ENCODE results near the gene UBE2QL1.

Gene UBE2QL1

DNA sequence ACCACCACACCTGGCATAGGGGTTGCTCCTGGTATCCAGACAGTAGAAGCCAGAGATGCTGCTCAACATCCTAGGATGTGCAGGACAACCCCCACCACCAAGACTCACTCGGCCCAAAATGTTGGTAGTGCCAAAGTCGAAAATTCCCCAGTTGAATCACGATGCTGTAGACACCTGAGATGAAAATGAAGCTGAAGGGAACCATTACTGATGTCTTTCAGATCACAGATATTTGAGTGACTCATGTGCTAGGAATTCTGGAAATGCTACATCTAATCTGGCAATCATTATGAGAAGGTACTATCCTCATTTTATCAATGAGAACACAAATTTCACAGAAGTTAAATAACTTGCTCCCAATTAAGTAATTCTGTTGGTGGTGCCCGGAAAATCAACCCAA, 21.0 kb upstream of the UBE2QL1 start:
- no peak for DNase-seq (ENCODE audit: low read depth in 1 of 2, low spot score in 1 of 2)

DNA sequence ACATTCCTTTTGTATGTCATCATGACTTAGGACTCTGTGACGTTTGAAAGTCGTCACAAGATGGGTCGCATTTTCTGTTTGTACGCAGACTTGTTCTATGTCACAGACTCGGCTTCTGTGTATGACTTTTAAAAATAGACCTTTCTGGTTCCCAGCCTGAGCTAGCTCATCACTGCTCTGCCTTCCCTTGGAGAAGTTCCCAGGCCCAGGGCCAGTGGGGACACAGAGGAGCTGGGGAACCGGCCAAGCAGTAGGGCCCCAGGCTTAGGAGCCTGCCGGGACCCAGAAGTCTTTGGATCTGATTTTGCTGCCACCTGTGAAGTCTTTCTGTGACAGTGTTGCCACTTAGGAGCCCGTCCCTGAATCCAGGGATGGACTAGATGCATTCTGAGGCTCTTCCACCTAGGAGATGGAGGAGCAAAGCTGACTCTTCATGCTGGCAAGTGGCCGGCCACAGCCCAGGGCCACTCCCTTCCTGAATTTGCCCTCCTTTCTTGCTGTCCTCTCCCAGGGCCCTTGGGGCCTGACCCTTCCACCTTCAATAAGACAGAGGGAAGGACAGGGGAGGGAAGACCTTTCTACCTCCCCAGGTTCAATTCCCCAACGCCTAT, 18.1 kb upstream of the UBE2QL1 start:
- no peak for DNase-seq (ENCODE audit: low read depth in 1 of 2, low spot score in 1 of 2)

DNA sequence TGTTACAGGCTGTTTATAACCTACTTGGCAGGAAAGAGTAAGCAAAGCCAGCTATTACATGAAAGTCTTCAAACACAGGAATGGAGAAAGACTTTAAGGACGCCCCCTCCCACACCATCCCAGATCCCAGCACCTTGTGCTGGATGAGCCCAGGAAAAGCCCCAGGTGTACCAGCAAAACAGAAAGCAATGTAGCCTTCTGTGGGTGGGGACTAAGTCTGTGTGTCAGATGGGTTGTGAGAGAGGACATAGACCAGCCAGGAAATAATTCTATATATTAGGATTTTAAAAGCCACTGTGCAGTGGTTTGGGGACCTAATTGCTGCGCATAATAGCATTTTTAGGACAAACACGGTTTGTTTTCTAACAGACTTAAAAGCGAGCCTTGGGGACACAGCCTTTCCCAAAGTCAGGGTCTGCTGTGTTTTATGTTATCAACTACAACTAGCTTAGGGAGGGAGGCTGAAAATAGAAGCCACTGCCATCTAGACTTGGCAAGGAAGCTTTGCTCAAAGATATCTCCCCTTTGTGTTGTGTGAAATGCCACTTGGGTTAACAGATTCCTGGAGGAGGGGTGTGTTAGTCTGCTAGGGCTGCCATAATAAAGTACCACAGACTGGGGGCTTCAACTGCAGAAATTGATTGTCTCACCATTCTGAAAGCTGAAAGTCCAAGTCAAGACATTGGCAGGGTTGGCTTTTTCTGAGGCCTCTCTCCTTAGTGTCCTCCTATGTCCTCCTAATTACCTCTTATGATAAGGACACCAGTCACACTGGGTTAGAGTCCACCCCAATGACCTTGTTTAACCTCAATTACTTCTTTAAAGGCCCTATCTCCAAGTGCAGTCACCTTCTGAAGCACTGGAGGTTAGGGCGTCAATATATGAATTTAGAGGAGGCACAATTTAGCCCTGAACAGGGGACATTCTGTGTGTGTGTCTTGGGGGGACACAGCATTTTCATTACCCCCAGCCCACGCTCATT, 17.2 kb upstream of the UBE2QL1 start:
- no peak for DNase-seq (ENCODE audit: low read depth in 1 of 2, low spot score in 1 of 2)

DNA sequence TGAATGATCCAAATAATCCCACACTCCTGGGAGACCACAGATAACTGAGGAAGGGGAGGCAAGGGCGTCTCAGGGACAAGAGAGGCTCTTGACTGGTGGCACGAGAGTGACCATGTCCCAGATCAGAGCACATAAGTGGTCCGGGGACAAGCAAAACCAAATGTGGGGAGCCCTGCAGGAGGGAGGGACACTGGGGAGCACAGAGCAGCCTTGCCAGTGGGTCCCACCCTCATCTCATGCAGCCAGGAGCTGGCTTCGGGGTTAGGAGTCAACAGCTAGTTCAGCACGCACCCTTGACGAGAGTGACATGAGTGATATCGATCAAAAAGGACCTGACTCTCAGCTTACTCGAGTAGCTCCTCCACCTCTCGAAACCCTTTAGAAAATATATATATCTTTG, 16.5 kb upstream of the UBE2QL1 start:
- DNase-seq (ENCODE audit: low read depth in 1 of 2, low spot score in 1 of 2): no peak

DNA sequence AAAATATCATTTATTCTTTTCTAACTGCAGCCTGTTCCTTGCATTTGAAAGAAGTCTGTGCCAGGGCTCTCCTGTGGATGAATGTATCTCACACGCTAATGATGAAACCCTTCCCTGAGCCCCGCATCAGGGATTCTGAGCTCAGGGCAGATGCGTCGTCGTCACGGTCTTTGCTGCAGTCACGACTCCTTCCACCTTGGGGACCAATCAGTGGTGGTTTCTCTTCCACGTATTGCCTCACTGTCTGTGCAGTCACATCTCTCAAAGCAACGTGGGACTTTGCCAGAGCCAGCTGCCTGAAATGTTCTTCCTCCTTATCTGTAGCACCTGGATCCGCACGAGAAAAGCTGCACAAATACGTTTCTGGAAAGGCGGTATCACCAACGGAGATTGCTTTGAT, 13.9 kb upstream of the UBE2QL1 start:
- DNase-seq (ENCODE audit: low read depth in 1 of 2, low spot score in 1 of 2): no peak

DNA sequence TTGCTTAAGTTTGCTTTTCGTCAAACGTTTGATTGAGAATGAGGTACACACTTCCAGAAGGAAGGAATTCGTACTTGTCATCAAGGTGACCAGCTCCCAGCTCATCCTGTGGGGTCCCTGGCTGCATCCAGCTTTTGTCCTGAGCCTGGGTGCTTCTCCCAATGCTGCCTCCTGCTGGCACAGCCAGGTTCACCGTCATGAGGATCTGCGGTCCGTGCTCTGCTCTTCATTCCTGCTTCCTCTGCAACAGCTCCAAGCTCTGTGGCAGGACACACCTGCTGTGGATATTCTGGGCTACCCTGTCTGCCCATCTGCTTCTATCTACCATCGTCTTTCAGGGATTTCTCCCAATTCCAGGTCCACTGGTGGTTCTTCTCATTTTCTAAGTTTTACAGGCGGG, 13.3 kb upstream of the UBE2QL1 start:
- DNase-seq (ENCODE audit: low read depth in 1 of 2, low spot score in 1 of 2): no peak

DNA sequence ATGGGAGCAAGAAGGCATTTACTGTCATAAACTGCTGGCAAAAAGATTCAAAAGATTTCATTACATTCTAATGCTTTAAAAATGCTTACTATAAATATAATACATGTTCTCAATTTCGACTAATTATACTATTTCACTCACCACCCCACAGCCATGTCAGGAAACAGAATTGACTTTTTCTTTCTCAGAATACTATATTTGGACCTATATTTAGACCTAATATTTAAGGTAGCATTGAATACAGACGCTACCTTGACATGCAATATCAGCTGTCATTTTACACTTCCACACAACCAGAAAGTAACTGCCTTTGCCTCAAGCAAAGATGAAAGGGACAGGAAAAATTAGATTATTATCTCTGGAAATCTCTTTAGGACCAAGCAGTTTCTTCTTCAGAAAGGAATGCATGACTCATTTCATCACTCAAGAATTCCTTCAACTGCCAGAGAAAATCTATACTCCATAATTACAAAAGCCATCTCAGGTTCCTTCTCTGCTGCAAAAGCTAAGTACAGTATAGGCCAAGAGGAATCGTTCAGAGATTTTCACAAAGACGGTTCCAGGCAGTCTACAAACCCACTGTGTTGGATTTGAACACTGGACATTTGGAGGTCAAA, 11.8 kb upstream of the UBE2QL1 start:
- DNase-seq (ENCODE audit: low read depth in 1 of 2, low spot score in 1 of 2): no peak

DNA sequence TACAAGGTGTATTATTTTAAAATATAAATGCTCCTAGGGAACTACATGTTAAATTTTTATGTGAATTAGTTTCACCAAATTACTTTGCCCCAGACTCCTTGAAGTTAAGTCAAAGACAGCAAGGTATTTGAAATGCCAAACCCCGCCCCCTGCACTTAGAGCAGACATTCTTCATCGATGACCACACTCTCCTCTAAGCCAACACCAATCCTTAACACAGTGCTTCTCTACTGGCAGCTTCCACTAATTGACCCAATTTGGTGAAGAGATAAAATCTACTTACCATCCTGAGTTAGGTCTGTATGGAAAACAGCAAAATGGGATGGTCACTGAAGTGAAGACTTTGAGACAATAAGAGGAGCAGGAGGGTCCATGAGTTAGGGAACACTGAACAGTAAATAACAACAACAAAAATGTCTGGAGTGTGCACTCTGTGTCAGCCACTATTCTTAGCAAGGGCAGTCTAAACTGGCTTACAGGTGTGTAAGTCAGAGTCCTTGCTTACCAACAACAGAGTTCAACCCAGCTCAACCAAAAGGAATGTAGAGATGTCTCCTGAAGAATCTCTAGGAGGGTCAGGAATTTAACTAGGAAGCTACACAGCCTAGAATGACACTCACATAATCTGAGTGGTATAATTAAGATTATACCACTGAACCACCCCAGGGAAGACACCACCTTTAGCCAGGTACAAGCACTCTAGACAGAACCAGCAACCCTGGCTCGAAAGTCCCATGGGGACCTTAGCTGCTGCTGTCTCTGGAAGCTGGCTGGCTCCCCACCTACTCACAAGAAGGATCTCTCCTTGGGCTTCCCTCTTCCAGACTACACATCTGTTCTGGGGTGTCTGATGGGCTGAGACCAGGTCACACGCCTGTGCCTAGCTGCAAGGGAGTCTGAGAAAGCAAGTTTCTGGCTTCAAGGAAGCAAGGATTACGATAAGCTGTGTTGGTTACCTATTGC, 8.8 kb upstream of the UBE2QL1 start:
- no peak for DNase-seq (ENCODE audit: low read depth in 1 of 2, low spot score in 1 of 2)

DNA sequence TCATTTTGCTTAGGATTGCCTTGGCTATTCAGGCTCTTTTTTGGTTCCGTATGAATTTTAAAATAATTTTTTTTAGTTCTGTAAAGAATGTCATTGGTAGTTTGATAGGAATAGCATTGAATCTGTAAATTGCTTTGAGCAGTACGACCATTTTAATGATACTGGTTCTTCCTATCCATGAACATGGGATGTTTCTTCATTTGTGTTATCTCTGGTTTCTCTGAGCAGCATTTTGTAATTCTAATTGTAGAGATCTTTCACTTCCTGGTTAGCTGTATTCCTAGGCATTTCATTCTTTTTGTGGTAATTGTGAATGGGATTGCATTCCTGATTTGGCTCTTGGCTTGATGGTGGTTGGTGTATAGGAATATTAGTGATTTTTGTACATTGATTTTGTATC, 6.3 kb upstream of the UBE2QL1 start:
- DNase-seq (ENCODE audit: low read depth in 1 of 2, low spot score in 1 of 2): no peak

DNA sequence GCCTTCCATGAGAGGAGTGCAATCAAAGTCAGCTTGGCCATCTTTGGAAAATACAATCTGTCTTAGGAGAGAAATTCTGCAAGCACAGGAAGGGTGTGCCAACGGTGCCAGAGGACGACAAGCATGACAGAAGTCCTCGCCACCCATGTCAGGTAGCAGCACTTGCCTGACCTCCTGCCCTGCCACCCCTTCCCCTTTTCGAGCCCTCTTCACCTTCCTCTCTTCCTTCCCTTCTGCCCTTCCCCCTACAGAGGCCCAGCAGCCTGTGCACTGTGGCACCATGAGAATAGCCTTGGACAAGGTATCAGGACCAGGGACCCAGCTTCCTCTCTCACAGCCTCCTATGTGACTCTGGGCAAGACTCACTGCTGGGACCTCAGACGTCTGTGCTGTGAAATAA, 5.3 kb upstream of the UBE2QL1 start:
- DNase-seq (ENCODE audit: low read depth in 1 of 2, low spot score in 1 of 2): no peak

DNA sequence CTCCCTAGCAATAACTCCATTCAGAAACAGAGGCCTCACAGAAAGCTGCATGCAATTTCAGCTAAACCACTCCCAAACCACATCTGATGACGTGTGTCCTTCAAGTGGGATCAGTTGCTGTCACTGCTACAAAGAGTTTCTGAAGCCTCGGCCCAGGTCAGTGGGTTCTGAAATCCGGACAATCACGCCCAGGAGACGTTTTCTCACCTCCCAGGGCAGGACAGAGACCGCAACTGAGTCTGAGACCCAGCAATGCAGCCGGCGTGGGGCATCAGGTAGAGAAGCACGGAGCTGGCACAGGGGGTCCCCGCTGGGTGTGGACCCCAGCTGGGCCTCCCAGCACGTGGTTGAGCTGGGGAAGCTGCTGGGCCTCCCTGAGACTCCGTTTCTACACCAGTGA, 2.6 kb upstream of the UBE2QL1 start:
- no peak for DNase-seq (ENCODE audit: low read depth in 1 of 2, low spot score in 1 of 2)

DNA sequence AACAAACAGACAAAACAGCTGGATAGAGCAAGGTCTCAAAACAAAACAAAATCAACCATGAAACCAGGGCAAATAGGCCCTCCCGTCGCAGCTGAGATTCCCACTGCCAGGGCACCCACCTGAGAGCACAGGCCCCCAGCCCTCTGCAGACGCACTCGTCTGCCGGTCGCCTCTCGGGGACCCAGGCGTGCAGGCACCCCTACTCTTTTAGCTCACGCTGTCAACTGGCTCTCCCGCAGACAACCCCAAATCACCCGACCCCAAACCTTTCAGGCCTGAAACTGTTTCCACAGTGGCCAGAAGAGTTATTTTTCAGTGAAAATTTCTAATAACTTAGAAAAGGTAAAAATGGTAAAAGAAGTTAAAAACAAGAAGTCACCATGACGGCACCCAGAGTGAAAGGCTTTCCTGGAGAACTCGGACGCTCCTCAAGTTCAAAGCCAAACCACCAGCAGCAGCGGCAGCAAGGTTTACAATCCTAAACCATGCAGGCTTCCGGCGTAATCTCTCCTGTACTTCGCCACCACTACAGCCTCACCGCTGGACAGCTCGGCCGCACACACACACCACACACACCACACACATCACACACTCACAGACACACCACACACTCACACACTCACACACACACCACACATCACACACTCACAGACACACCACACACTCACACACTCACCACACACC, 1.9 kb upstream of the UBE2QL1 start:
- no peak for DNase-seq (ENCODE audit: low read depth in 1 of 2, low spot score in 1 of 2)

DNA sequence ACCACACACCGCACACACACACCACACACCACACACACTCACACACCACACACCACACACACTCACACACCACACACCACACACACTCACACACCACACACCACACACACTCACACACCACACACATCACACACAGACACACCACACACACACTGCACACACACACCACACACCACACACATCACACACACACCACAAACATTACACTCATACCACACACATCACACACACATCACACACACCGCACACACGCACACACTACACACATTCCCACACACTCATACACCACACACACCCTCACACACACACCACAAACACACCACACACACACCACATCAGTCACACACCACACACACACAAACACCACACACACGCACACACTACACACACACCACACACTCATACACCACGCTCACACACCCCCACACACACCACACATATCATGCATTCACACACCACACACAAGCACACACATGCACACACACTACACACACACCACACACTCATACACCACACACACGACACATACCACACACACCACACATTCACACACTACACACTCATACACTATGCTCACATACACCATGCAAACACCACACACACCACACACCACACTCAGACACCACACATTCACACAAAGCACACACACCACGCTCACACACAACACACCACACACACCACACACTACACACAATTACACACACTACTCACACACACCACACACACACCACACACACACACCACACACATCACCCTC, 1.1 kb upstream of the UBE2QL1 start:
- no peak for DNase-seq (ENCODE audit: low read depth in 1 of 2, low spot score in 1 of 2)

DNA sequence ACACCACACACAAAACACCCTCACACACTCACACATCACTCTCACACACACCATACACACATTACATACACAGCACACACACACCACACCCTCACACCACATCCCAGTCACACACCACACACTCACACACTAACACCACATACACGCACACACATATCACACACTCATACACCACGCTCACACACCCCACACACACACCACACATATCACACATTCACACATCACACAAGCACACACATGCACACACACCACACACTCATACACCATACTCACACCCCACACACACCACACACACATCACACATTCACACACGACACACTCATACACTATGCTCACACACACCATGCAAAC, 543 bp upstream of the UBE2QL1 start:
- no peak for DNase-seq (ENCODE audit: low read depth in 1 of 2, low spot score in 1 of 2)

DNA sequence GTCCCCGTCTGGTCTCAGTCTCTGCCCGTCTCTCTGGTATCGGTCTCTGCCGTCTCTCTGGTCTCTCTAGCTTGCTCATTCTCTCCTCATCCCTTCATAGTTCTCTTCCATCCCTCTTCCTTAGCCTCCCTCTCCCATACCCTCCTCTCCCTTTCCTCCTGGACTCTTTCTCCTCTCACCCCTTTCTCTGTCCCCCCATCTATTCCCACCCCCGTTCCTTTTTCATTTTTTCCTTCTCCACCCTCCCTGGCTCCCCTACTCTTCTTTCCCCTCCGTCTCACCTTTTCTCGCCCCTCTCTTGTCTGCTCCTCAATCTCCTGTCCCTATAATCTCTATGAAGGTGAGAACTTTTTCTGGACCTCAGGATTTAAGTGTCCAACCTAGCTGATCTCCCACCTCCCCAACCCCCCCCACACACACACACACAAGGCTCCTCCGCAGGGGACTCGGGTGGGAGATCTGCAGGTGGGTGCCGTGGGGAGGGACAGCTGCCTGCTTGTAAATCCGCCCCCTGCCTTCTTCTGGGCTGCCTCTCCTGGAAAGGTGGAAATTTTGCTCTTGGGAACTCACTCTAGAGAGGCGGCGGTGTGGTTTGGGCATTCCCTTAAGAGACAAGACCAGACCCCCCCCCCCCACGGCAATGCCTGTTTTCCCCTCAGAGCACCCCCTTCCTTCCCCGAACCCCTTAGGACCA, 953 bp downstream of the UBE2QL1 start:
- DNase-seq (ENCODE audit: low read depth in 1 of 2, low spot score in 1 of 2): no peak

DNA sequence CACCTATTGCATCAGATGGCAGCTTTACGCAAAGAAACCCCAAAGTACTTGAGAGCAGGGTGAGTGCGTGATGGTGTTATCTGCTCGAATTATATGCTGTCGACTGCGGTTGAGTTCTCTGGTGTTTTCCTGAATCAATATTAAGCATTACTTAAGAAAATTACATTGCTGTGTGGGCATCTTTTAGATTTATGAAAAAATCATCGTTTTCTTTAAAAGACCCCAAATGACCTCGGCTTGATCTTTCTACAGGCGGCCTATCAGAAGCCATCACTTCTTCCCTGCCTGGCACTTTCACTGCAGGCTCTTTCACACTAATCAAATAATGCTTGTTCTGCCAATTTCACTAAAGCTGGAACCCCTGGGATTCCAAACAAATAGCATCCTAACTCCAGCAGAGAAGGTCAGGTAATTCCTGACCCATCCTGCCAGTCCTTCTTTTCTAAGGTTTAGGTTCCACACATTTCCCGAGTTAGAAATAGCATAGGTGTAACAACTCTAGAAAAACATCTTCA, 1.7 kb downstream of the UBE2QL1 start:
- no peak for DNase-seq (ENCODE audit: low read depth in 1 of 2, low spot score in 1 of 2)

DNA sequence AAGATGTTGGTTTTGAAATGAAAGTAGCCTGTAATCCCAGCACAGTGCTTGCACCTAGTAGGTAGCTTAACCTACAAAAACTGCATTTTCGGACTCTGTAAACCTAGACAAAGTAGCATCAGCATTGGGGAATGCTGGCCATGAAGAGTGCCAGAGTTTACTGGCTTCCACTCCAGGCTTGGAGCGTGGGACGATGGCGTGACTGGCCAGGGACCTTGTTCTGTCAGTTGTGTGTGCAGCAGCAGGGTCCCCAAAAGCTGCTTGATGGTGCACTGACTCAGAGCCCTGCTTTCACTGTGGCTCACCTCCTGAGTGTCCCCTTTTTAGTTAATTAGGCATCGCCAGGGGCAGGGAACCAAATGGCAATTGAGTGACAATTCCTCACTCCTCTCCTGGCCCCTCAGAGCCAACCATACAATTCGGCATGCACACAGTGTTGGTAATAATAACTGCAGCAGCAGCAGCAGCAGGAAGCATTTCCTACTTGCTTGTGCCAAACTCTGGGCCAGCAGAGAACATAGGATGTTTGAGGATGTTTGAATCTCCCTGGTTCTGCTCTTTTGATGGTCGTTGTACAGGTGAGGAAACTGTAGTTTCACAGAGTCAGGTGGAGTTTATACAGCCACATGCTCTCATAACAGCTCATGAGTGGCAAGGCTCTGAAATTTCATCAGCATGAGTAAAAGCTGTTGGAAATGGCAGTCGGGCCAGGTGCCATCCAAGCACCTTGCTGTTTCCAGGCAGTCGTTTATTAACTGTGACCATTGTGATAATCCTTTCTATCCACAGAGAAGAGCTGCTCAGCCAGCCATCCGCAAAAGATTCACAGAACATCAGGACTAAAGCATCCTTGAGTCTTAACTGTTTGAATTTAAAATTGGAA, 4.2 kb downstream of the UBE2QL1 start:
- DNase-seq (ENCODE audit: low read depth in 1 of 2, low spot score in 1 of 2): no peak

DNA sequence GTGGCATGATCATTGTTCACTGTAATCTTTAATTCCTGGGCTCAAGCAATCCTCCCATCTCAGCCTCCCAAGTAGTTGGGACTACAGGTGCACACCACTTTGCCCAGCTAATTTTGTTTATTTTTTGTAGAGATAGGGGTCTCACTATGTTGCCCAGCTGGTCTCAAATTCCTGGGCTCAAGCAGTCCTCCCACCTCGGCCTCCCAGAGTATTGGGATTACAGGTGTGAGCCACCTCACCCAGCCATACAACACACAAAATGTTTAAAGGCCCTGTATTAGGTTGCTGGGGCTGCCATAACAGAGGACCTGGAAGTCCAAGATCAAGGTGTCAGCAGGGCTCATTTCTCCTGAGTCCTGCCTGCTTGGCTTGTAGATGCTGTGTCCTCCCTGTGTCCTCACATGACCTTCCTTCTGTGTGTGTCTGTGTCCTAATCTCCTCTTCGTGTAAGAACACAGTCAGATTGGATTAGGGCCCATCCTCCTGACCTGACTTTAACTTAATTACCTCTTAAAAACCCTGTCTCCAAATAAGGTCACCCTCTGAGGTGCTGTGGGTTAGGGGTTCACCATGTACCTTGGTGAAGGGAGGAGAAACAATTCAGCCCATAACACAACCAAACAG, 5.4 kb downstream of the UBE2QL1 start:
- DNase-seq (ENCODE audit: low read depth in 1 of 2, low spot score in 1 of 2): no peak
